ENCODE measurements around the gene DOCK7.
A peak's percentile ranks its signal among the peaks of the same experiment; 100 is the strongest.
"Not testable (repeated sequence)": the region's sequence is repeated elsewhere in the genome, so short reads cannot be mapped to it uniquely, and the experiment has no call there.

DOCK7 gene, protein sequence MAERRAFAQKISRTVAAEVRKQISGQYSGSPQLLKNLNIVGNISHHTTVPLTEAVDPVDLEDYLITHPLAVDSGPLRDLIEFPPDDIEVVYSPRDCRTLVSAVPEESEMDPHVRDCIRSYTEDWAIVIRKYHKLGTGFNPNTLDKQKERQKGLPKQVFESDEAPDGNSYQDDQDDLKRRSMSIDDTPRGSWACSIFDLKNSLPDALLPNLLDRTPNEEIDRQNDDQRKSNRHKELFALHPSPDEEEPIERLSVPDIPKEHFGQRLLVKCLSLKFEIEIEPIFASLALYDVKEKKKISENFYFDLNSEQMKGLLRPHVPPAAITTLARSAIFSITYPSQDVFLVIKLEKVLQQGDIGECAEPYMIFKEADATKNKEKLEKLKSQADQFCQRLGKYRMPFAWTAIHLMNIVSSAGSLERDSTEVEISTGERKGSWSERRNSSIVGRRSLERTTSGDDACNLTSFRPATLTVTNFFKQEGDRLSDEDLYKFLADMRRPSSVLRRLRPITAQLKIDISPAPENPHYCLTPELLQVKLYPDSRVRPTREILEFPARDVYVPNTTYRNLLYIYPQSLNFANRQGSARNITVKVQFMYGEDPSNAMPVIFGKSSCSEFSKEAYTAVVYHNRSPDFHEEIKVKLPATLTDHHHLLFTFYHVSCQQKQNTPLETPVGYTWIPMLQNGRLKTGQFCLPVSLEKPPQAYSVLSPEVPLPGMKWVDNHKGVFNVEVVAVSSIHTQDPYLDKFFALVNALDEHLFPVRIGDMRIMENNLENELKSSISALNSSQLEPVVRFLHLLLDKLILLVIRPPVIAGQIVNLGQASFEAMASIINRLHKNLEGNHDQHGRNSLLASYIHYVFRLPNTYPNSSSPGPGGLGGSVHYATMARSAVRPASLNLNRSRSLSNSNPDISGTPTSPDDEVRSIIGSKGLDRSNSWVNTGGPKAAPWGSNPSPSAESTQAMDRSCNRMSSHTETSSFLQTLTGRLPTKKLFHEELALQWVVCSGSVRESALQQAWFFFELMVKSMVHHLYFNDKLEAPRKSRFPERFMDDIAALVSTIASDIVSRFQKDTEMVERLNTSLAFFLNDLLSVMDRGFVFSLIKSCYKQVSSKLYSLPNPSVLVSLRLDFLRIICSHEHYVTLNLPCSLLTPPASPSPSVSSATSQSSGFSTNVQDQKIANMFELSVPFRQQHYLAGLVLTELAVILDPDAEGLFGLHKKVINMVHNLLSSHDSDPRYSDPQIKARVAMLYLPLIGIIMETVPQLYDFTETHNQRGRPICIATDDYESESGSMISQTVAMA (N-terminal part only)

DNA sequence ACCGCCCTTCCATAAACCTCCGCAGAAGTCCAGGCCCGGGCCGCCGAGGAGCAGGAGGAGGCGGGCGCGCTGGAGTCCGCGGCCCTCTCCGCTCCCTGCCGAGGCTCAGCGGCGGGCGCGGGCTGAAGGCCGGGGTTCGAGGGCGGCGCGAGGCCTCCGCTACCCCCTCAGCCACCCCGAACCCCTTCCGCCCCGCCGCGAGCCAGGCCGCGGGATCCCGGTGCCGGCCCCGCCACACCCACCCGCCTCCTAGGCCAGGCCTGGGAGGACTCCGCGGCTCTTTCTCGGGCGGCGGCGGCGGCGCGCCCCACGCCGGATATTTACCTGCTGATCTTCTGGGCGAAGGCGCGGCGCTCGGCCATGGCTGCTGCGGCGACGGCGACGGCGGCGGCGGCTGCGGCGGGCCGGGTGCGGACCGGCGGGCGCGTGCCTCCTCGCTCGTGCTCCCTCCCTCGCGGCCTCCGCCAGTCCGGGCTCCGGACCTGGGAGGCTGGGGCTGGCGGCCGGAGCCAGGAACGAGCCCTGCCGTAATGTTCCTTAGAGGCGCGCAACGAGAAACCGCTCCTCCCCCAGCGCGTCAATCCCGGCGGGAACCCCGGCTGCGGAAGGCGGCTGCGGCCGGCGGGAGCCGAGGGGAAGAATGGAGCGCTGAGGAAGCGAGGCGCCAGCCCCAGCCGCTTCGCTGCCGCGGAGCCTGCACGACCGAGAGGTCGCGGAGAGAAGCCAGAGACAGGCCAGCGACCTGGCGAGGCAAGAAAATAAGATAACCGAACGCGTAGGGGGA lies at the start of gene DOCK7:
Gene DOCK7, minus strand, starts transcription at position 484 of the 784 bp plus-strand sequence. Its CDS starts 122 bp downstream, at position 362.
- peak; percentile 77 for DNase-seq

DNA sequence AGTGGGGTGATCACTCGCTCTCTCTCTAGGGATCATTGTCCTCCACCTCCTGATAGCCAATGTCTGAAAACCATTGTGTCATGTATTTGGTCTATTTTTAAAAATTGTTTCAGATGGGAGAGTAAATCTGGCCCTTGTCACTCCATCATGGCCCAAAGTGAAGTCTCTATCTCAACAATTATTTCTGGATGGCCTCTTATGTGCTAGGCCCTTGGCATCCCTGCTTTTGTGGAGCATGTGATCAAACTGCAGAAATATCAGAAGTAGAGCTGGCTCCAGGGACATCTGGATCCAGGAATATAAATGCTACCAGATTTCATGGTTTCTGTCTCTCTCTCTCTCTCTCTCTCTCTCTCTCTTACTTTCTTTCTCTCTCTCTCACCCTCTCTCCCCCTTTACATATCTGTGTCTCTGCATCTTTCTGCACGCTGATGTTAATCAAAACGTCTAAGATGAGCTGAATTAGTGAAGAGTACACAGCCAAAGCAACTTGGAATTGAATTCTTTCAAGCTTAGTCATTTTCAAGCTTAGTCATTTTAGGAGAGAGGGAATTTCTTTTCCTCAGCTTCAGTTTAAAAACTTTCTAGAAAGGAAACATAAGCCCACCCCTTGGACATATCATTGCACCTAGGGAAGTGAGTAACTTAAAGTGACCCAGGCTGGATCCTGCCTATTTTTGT lies 47.4 kb upstream of the DOCK7 start:
- peak; percentile 65 for DNase-seq

DNA sequence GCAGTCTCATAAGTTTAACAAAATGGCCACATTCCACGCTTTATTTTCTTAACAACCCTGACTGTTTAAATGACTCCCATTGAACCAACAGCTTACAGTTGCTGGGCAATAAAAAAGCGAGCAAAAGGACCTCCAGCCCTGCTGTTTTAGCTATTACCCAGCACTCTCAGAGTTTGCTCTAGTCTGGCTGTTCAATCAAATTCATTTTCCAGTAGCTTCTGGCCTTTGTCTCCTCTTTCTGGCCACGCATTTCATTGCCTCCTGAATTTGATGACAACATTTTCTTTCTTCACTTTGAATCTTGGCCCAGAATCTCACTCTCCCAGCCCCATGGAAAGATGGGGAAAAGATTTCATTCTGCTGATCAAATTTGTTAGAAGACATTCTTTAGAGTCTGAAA lies 44.1 kb upstream of the DOCK7 start:
- DNase-seq, result no peak

DNA sequence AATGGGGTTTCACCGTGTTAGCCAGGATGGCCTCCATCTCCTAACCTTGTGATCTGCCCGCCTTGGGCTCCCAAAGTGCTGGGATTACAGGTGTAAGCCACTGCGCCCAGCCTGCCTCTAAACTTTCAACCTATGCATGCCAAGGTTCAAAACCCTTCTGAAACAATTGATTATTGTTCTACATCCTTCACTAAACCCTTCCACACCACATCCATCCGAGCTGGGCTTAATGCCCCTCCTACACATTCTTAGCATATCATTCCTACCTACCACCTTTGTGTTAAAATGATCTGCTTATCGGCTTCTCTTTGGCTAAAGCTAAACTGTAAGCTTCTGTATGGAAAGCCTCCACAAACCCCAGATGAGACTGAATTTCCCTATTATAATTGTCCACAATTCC lies 40.8 kb upstream of the DOCK7 start:
- no peak for DNase-seq

DNA sequence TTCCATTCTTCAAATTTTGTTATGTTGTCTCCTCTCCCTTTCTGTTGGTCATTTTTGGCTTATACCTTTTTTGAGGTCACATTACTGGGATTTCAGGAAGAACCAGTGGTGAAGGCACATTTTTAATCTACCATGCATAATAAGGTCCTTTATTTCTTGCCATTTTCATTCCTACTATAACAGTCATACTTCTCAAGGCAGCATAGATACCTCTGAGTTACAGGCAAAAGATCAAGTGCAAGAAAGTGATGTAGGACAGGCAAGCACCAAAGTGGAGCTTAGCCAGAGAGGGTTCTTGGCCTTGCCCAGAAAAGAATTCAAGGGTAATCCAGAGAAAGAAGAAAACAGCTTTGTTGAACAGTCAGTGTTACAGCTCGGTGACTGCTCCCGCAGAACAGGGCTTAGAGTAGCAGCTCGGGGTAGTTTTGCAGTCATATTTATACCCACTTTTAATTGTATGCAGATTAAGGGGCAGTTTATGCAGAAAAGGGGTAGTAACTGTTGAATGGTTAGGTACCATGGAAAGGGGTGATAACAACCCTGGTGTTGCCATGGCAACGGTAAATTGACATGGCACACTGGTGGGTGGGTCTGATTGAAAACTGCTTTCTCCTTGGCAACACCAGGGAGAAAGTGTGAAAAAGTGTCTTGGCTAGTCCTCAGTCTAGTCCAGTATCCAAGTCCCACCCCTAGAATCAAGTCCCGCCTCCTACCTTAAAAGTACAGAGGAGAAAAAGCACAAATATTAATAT lies 39.6 kb upstream of the DOCK7 start:
- DNase-seq, result no peak

DNA sequence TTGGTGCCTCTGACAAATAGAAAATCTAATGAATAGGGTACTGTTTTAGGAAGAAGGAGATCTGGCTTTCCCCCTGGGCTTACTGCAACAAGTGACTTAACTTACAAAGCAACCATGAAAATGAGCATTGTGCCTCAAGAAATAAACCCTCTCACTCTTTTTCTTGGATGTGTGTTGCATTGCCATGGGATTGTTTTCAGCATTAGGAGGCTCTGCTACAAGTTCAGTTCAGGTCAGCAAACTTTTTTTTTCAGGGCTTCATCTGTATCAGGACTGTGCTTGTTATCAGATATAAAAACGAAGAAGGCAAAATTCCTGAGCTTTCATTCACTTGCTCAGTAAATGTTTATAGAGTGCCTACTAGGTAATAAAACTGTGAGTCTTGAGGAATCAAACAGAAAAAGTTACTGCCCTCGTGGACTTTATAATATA lies 37.8 kb upstream of the DOCK7 start:
- DNase-seq, result peak; percentile 33

DNA sequence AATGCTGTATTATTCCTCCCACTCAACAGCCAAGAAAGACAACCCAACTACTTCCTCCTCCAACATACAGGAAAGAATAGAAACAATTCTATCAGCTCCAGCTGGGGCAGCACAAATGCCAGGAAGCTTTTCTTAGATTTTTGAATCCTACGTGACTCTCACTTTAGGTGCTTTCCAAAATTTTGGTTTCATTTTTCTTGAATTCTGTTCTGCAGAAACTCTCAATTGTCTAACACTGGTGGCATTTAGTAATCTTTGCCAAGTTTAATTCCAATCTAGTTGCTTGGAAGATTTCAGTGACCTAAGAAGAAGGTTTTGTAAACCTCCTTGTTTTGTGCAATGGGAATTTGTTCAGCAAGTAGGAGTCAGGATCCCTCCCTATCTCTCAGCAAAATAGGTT lies 37.1 kb upstream of the DOCK7 start:
- peak; percentile 77 for DNase-seq

DNA sequence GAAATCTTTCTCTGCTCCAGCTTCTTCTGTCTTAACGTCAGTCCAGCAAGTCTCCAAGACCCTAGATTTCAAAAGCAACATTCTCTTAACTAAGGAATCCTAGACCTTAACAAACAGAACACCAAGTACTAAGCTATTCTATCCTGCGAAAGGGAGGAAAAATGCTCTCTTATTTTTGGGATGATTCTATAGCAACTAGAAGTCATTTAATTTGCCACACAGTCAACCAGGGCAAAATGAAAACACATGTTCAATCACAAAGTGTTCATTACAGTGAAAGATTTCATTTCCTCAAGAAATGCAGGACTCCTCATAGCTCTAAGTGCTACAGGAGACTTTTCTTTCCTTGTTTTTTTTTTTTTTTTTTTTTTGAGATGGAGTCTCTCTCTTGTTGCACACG lies 36.2 kb upstream of the DOCK7 start:
- DNase-seq, result no peak

DNA sequence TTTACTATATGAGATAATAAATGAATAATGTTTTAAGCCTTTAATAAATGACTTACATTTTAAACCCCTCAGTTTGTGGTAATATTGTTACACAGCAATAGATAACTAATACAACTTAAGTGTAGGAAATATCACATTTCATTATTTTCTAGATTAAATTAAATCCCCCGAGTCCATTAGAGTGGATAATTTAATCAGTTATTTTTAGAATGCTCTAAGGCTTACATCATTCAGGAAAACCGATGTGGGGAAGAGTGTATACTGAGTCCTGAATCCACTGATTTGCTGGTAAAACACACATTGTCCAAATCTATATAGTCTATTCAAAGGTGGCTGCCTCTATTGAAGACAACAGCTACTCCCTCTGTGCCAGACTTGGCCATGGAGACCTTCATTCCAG lies 35.7 kb upstream of the DOCK7 start:
- no peak for DNase-seq

DNA sequence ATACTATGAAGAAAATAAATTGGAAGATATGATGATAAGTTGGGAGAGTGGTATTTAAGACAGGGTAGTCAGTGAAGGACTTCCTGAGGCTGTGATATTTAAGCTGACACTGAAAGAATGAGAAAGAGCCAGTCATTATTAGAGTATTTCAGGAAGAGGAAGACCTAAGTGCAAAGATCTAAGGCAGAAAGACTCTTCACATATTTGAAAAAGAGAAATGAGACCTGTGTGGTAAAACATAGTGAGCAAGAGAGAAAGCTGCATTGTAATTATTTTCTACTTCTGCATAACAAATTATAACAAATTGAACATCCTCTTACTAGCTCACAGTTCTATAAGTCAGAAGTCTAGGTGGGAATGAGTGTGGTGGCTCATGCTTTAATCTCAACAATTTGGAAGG lies 34.6 kb upstream of the DOCK7 start:
- DNase-seq, result no peak

DNA sequence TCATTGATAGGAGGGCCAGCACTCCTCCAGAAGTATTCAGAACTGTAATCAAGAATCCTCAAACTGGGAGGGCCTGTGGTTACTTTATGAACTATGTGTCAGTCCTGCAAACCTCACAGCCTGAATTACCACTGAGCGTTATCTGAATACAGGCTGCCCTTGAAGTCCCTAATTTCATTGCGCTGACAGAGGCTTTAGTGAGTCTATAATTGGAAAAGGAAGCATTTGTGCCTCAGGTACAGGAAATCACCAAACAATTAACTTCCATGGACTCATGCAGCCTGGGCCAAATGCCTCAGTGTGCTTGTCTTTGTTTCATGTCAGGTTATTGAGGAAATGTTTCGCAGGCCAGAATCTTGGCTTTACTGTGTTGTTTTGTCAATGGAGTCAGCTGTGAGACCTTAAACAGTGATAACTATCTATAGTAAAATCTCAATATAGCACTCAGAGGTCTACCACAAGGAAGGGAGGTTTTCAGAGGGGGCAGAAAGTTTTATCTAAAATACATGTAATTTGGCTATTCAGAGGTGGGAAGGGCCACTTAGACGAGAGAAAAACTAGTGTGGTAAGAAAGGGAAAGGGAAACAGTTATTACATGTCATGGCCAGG lies 32.9 kb upstream of the DOCK7 start:
- peak; percentile 51 for DNase-seq

DNA sequence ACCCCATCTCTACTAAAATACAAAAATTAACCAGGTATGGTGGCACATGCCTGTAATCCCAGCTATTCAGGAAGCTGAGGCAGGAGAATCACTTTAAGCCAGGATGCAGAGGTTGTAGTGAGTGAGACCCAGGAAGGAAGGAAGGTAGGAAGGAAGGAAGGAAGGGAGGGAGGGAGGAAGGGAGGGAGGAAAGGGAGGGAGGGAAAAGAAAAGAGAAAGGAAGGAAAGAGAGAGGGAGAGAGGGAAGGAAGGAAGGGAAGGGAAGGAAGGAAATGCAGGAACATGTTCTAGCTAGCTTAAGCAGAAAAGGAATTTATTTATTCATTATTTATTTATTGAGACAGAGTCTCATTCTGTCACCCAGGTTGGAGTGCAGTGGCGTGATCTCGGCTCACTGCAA lies 30.2 kb upstream of the DOCK7 start:
- DNase-seq, result not testable (repeated sequence)

DNA sequence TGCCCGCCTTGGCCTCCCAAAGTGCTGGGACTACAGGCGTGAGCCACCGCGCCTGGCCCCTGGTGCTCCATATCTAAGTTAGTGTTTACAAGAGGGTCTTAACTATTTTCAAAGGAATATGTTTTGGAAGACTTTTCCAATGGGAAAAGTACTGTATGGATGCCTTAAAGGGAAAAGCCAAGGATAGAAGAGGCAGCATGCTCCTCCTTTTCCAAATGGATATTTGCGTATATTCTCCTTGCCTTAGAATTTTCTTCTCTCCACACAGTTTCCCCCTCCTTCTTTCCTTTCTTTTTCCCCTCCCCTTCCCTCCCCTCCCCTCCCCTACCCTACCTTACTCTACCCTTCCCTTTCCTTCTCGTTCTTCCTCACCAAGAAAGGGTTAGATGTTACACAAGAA lies 29.3 kb upstream of the DOCK7 start:
- no peak for DNase-seq

DNA sequence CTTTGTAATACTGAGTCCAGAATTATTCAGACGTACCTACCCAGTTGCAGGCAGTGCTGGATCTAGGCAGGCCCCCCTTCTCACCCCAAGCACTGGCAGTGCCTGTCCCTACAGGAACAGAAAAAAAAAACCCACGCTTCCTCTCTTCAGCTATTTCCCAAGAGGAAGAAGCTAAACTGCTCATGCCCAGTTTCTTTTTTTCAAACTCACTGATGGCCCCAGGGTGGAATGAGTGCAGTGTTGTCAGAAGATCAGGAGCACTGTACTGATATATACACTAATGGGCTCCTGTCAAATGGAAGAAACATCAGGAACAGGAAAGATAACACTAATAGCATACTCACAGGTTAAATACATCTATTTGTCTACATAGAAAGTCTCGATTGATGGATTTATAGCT lies 28.2 kb upstream of the DOCK7 start:
- DNase-seq, result peak; percentile 72

DNA sequence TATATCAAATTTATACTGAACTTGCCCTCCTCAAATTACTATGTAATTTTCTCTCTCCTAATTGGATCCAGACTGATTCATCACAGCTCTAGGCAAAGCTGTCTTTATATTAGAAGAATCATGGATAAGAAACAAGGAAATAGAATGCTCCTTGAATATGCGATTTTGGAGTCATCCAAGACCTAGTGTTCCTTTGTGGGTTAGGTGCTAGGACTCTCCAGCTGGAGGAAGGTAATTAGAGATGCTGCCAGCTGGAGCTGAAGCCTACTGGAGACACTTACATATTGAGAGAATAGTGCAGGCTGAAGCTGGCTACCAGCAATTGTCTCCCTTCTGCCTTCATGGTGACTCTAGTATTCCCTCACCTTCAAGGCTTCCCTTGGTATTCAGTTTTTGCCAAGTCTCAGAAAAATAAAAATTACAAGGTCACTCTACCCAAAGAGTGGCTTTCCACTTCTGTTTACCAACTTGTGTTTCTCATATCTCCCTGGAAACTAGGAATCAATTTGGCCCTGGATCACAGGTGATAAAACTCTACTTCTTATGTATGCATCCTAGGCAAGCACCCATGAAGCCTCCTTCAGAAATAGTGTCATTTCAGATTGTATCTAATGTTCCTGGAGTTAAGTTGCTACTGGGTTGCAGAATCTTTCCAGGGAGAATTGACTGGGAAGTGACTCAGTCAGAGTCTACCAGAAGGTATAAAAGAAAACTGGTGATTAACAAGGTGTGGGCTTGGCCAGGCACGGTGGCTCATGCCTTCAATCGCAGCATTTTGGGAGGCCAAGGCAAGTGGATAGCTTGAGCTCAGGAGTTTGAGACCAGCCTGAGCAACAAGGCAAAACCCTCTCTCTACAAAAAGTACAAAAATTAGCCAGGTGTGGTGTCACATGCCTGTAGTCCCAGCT lies 24.4 kb upstream of the DOCK7 start:
- no peak for DNase-seq

DNA sequence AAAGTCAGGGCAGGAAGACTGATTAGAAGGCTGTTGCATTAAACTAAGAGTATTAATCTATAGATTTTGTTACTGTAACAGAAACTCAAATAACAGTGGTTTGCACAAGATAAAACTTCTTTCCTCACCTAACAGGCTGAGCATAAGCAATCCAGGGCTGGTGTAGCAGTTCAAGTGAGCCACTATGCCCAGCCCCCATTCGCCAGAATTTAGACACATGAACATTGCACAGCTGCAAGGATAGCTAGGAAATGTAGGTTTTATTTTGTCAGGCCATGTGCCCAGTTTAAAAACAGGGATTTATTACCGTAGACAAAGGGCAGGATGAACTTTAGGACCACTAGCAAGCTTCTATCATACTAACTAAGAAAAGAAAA lies 19.5 kb upstream of the DOCK7 start:
- no peak for DNase-seq

DNA sequence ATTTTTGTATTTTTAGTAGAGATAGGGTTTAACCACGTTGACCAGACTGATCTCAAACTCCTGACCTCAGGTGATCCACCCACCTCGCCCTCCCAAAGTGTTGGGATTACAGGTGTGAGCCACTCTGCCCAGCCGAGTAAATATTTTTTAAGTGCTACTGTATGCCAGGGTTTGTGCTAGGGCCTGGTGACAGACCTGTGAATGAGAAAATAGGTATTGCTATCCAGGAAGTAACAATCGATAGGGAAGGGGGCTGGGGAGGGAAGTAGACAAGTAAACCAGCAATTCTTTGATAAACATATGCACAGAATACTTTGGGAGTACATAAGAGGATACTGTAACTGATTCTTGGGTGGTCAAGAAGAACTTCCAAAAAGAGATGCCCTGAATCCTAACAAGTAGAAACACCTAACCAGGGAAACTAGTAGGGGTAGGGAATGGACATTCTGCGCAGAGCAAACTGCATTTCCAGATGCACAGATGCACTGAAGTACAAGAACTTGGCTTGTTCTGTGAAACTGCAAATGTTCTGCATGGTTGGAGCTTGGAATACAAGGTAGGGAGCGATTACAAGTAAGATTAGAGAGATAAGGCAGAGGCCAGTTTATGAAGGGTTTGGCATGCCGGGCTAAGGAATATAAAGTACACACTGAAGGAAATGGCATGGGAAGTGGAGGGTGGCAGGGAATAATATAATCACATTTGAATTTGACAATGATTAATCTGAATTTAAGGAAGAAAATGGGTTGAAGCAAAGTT lies 19.0 kb upstream of the DOCK7 start:
- DNase-seq, result no peak

DNA sequence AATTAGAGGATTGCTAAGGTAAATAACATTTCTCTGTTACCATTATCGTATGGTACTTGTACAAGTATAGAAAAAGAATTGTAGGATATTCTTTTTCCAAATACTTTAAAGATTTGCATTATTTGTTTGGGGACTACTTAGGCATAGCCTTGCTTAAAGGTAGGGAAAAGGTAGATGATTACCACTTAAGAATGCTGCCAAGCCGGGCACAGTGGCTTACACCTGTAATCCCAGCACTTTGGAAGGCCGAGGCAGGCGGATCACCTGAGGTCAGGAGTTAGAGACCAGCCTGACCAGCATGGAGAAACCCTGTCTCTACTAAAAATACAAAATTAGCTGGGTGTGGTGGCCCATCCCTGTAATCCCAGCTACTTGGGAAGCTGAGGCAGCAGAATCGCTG lies 10.0 kb upstream of the DOCK7 start:
- DNase-seq, result not testable (repeated sequence)

DNA sequence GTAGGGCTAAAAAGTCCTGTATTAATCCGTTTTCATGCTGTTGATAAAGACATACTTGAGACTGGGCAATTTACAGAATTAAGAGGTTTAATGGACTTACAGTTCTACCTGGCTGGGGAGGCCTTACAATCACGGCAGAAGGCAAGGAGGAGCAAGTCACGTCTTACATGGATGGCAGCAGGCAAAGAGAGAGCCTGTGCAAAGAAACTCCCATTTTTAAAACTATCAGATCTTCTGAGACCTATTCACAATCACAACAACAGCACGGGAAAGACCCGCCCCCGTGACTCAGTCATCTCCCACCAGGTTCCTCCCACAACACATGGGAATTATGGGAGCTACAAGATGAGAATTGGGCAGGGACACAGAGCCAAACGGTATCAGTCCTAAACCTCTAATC lies 6.3 kb upstream of the DOCK7 start:
- not testable (repeated sequence) for DNase-seq

Measured in NCI-H226 (cell line).